Muscle layer of colon (tissue), 2 donors: Measurements from ENCODE around the gene PDSS2.

ENCODE experiments used
- H3K27ac ChIP-seq: one replicate; pipeline ENCODE4 v1.7.0; 2013; ENCODE audit warnings: low read depth, mild to moderate bottlenecking, low read length, moderate library complexity
- H3K27me3 ChIP-seq, 2 donors: one replicate each; pipeline ENCODE4 v1.7.0; 2013; ENCODE audit warnings: low read length in 2 of 2, mild to moderate bottlenecking in 2 of 2; ENCODE audit not compliant: insufficient read depth in 2 of 2, control insufficient read depth in 1 of 2
- H3K36me3 ChIP-seq: one replicate; pipeline ENCODE4 v1.7.0; 2013; ENCODE audit warnings: mild to moderate bottlenecking, low read length; ENCODE audit not compliant: insufficient read depth
- H3K4me1 ChIP-seq: one replicate; pipeline ENCODE4 v1.7.0; 2013; ENCODE audit warnings: mild to moderate bottlenecking, low read length; ENCODE audit not compliant: insufficient read depth
- H3K4me3 ChIP-seq, 2 donors: one replicate each; pipeline ENCODE4 v1.7.0; 2013; ENCODE audit warnings: low read length in 2 of 2, low read depth in 1 of 2, mild to moderate bottlenecking in 1 of 2, moderate library complexity in 1 of 2
- H3K9ac ChIP-seq: one replicate; pipeline ENCODE4 v1.7.0; 2013; ENCODE audit warnings: low read length
- H3K9me3 ChIP-seq: one replicate; pipeline ENCODE4 v1.7.0; 2013; ENCODE audit warnings: mild to moderate bottlenecking, low read length
- donor health status: abdominal sarcoma.
- donor health status: Adenocarcinoma of cecum.

Gene PDSS2

DNA sequence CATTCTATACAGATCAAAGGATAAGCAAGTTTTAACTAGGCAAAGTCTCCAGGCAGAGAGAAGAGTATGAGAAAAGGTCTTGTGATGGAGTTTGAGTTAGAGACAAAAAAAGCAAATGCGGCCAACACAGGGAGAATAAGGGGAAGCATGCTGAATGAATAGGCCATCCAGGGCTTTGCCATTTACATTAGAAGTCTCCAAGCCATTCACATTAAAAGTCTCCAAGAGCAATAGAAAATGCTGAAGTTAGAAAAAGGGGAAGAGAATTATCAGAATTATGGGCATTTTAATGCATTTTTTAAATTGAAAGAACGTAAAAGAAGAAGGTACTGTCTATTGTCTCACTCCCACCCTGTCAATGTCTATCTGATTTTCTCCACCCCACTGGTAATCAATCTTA, 49.4 kb downstream of the PDSS2 start:
- peaks cover 9% of the 10 kb centered on the region for H3K4me1 ChIP-seq
- H3K27me3 ChIP-seq, result no peaks in the 10 kb centered on the region
- no peaks in the 10 kb centered on the region for H3K9me3 ChIP-seq
- no peak overlapping the region for H3K4me3 ChIP-seq
- H3K36me3 ChIP-seq, result no peaks in the 10 kb centered on the region
- no peak overlapping the region for H3K9ac ChIP-seq
- no peak overlapping the region for H3K27ac ChIP-seq

DNA sequence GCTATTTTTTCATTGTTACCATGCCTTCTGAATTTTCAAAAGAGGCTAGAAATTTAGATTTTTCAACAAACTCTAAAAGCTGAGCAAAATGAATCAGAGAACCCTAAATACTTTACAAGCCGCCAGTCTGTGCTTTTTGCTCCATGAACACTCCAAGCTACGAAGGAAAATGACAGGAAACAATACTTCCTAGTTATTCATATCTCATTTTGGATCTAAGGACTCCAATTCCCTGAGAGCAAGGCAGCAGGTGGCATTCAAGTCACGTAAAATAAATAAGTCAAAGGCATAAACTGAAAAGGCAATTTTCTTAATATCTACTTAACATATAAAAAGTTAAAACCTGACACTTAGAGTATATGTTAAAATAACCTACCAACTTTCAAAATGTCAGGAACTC, 50.6 kb downstream of the PDSS2 start:
- Histone ChIP-seq H3K27me3 (no peaks in the 10 kb centered on the region), H3K27ac (no peak overlapping the region), H3K4me1 (no peaks in the 10 kb centered on the region), H3K9ac (no peak overlapping the region), H3K36me3 (no peaks in the 10 kb centered on the region), H3K9me3 (no peaks in the 10 kb centered on the region), H3K4me3 (no peak overlapping the region)

DNA sequence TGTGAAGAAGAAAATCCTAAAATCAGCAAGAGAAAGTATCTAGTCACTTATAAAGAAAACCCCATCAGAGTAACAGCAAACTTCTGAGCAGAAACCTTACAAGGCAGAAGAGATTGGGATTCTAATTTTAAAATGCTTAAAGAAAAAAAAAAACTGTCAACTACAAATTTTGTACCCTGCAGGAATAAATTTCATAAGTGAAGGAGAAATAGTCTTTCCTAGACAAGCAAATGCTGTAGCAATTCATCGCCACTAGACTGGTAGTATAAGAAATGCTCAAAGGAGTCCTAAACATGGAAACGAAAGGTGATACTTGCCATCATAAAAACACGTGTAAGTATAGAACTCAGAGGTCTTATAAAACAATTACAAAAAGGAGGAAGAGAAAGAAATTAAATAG, 54.4 kb downstream of the PDSS2 start:
- H3K4me3 ChIP-seq, result no peak overlapping the region
- no peak overlapping the region for H3K27ac ChIP-seq
- no peaks in the 10 kb centered on the region for H3K36me3 ChIP-seq
- H3K9ac ChIP-seq, result no peak overlapping the region
- no peaks in the 10 kb centered on the region for H3K27me3 ChIP-seq
- no peaks in the 10 kb centered on the region for H3K9me3 ChIP-seq
- no peaks in the 10 kb centered on the region for H3K4me1 ChIP-seq

DNA sequence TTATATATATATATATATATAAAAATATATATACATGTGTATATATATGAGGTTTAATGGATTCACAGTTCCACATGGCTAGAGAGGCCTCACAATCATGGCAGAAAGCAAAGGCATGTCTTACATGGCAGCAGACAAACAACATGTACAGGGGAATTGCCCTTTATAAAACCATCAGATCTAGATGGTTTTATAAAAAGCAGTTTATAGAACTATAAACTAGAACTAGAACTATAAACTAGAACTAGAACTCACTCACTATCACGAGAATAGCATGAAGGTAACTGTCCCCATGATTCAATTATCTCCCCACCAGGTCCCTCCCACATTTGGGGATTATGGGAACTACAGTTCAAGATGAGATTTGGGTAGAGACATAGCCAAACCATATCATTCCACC, 56.8 kb downstream of the PDSS2 start:
- Histone ChIP-seq H3K27ac (no peak overlapping the region), H3K9me3 (no peaks in the 10 kb centered on the region), H3K27me3 (no peaks in the 10 kb centered on the region), H3K4me3 (no peak overlapping the region), H3K4me1 (no peaks in the 10 kb centered on the region), H3K9ac (no peak overlapping the region), H3K36me3 (no peaks in the 10 kb centered on the region)

DNA sequence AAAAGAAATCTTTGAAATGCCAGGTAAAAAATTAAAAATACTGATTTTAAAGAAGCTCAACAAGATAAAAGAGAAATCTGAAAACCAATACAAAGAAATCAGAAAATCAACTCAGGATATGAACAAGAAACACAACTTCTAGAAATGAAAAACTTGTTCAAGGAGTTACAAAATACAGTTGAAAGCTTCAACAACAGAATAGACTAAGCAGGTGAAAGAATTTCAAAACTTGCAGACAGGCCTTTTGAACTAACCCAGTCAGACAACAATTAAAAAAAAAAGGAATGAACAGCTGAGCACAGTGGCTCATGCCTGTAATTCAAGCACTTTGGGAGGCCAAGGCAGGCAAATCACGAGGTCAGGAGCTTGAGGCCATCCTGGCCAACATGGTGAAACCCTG, 57.8 kb downstream of the PDSS2 start:
- H3K4me1 ChIP-seq, result no peaks in the 10 kb centered on the region
- H3K4me3 ChIP-seq, result no peak overlapping the region
- no peak overlapping the region for H3K27ac ChIP-seq
- no peak overlapping the region for H3K9ac ChIP-seq
- no peaks in the 10 kb centered on the region for H3K27me3 ChIP-seq
- no peaks in the 10 kb centered on the region for H3K36me3 ChIP-seq
- H3K9me3 ChIP-seq, result no peaks in the 10 kb centered on the region

- no peaks in the 10 kb centered on the region for H3K4me1 ChIP-seq
- H3K4me3 ChIP-seq, result no peak overlapping the region
- no peaks in the 10 kb centered on the region for H3K36me3 ChIP-seq
- H3K27me3 ChIP-seq, result no peaks in the 10 kb centered on the region
- no peaks in the 10 kb centered on the region for H3K9me3 ChIP-seq
- no peak overlapping the region for H3K27ac ChIP-seq
- no peak overlapping the region for H3K9ac ChIP-seq
Observed at GRCh38 chr6:107400616-107401147, 58.7 kb downstream of the PDSS2 start.

- no peak overlapping the region for H3K9ac ChIP-seq
- no peak overlapping the region for H3K27ac ChIP-seq
- no peaks in the 10 kb centered on the region for H3K9me3 ChIP-seq
- H3K36me3 ChIP-seq, result no peaks in the 10 kb centered on the region
- no peak overlapping the region for H3K4me3 ChIP-seq
- H3K4me1 ChIP-seq, result no peaks in the 10 kb centered on the region
- no peaks in the 10 kb centered on the region for H3K27me3 ChIP-seq
Observed at GRCh38 chr6:107399935-107400334, 59.4 kb downstream of the PDSS2 start.

GRCh38 chr6:107398001-107398400, 61.4 kb downstream of the PDSS2 start:
- Histone ChIP-seq H3K36me3 (no peaks in the 10 kb centered on the region), H3K27ac (no peak overlapping the region), H3K4me3 (no peak overlapping the region), H3K9ac (no peak overlapping the region), H3K4me1 (no peaks in the 10 kb centered on the region), H3K9me3 (peaks cover 6% of the 10 kb centered on the region), H3K27me3 (no peaks in the 10 kb centered on the region)

DNA sequence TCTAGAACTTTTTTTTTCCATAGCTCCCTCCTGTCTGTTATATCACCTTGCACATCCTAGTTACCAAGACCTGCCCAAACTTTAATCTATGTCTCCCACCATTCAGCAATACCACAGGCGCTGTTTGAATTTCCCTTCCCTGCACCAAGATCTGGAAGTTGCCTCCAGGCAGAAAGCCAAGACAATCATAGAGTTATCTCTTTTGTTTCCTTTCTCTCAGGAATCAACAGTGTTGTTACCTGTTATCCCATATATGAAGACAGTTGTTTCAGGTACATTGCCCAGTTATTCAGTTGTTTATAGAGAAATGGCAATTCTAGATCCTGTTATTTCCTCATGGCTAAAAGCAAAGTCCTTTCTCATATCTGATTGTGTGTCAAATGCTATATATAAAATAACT, 63.2 kb downstream of the PDSS2 start:
- Histone ChIP-seq H3K27ac (no peak overlapping the region), H3K36me3 (no peaks in the 10 kb centered on the region)

GRCh38 chr6:107392069-107392468, 67.3 kb downstream of the PDSS2 start:
- no peaks in the 10 kb centered on the region for H3K36me3 ChIP-seq
- no peaks in the 10 kb centered on the region for H3K27me3 ChIP-seq
- H3K9me3 ChIP-seq, result peaks cover 6% of the 10 kb centered on the region
- H3K4me1 ChIP-seq, result no peaks in the 10 kb centered on the region
- no peak overlapping the region for H3K4me3 ChIP-seq
- H3K27ac ChIP-seq, result no peak overlapping the region
- no peak overlapping the region for H3K9ac ChIP-seq

More for the DNA sequence above, 63.2 kb downstream of the PDSS2 start:
- Histone ChIP-seq H3K4me3 (no peak overlapping the region), H3K9me3 (peaks cover 6% of the 10 kb centered on the region), H3K27me3 (no peaks in the 10 kb centered on the region), H3K4me1 (no peaks in the 10 kb centered on the region), H3K9ac (no peak overlapping the region)

DNA sequence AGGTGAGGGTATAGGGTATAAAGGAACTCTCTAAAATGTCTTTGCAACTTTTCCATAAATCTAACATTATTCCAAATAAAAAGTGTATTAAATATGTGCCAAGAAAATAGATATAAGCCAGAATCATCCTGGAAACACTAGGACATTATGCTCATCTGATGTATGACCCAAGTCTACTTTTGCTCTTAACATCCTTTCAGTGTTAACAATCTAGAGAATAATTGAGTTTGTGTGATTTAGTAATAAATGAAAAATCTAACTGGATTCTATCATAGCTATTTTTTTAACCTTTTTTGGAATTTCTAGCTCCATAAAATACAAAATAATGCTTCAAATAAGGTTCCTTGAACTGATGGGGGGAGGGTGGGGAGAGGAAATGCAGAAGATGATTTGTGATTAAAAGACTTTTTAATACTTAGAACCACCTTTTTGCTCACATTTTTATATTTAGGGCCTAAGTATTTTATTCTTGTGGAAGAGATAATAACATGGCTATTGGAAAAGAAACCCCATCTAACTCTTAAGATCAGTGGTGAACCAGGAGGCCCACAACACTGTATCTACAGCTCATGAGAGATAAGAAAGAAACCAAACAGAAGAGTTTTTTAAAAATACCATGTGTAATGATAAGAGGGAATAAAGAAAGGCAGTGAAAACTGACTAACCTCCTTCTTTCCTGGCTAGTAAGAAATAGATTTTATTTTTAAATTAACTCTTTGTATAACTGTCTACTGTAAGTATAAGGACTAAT, 68.5 kb downstream of the PDSS2 start:
- no peak overlapping the region for H3K9ac ChIP-seq
- H3K4me3 ChIP-seq, result no peak overlapping the region
- no peaks in the 10 kb centered on the region for H3K36me3 ChIP-seq
- peaks cover 6% of the 10 kb centered on the region for H3K9me3 ChIP-seq
- no peak overlapping the region for H3K27ac ChIP-seq
- no peaks in the 10 kb centered on the region for H3K4me1 ChIP-seq
- H3K27me3 ChIP-seq, result no peaks in the 10 kb centered on the region

DNA sequence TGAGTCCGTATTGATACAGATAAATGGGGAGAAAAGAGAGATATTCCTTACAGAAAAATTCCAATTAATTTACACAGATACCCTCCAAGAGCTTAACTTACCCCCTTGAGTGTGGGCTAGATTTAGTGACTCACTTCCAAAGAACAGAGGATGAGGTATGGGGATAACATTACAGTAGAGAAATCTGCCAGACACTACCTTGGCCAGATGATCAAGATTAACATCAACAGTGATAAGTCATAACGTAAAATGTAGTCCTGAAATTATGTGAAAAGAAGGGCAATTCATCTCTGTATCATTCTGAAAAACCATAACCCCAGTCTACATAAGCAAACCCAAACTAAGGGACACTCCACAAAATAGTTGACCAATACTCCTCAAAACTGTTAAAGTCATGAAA, 69.3 kb downstream of the PDSS2 start:
- Histone ChIP-seq H3K9me3 (peaks cover 6% of the 10 kb centered on the region), H3K36me3 (no peaks in the 10 kb centered on the region), H3K4me1 (no peaks in the 10 kb centered on the region), H3K4me3 (no peak overlapping the region), H3K27ac (no peak overlapping the region), H3K27me3 (no peaks in the 10 kb centered on the region), H3K9ac (no peak overlapping the region)
